Brain microvascular endothelial cell (primary cell): ENCODE results near the gene MT1X.

ENCODE experiments used
- DNase-seq: peaks from one replicate; pipeline ENCODE4 v3.0.0-alpha.2; 2020
- H3K27ac ChIP-seq: fragments of 250-450 bp; sonication (Bioruptor Pico); 2 replicates; pipeline ENCODE4 v1.5.1; 2020; ENCODE audit warnings: mild to moderate bottlenecking, moderate library complexity
- H3K27me3 ChIP-seq: fragments of 250-450 bp; sonication (Bioruptor Pico); replicated peaks from 2 replicates; pipeline ENCODE4 v1.5.1; 2020; ENCODE audit warnings: mild to moderate bottlenecking
- H3K36me3 ChIP-seq: fragments of 250-450 bp; sonication (Bioruptor Pico); replicated peaks from 2 replicates; pipeline ENCODE4 v1.5.1; 2020; ENCODE audit warnings: mild to moderate bottlenecking
- H3K4me3 ChIP-seq: 2 replicates; pipeline ENCODE4 v1.5.1; 2011; ENCODE audit warnings: low read depth, mild to moderate bottlenecking, control low read depth, low read length, moderate library complexity
- in situ Hi-C: cut with HindIII; loops from 2 replicates; pipeline ENCODE4 v1.10.0; 2017; ENCODE audit warnings: low sequenced_read_pairs, low pct_ligation_motif_present
- TF ChIP-seq, protein P1 (sequence below): IDR thresholded peaks from 2 replicates; pipeline ENCODE4 v1.5.1; 2011; ENCODE audit warnings: low read depth, mild to moderate bottlenecking, moderate library complexity, low read length, control low read depth, inconsistent platforms; ENCODE audit errors: missing control alignments

MT1X gene

DNA sequence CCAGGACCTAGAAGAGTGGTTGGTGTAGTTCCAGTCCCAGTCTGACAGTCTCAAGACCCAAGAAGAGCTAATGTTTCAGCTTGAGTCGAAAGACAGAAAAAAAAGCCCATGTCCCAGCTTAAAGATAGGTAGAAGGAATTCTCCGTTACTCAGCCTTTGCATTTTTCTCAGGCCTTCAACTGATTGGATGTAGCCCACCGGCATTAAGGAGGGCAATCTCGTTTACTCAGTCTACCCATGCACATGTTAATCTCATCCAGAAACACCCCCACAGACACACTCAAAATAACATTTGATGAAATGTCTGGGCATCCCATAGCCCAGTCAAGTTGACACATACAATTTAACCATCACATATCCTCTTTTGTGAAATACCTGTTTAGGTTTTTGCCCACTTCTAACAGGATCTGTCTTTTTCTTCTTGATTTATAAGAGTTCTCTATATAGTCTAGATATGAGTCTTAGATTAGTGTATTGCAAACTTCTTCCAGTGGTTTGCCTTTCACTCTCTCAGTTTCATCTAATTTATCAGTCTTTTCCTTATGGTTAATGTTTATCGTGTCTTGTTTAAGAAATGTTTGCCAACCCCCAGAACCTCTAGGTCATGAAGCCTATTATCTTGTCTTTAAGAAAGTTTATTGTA is 40.1 kb downstream of the MT1X start:
- Histone ChIP-seq H3K27ac (no peak overlapping the region), H3K36me3 (no peaks in the 10 kb centered on the region), H3K27me3 (no peaks in the 10 kb centered on the region), H3K4me3 (no peak overlapping the region)
- TF ChIP-seq, protein P1, sequence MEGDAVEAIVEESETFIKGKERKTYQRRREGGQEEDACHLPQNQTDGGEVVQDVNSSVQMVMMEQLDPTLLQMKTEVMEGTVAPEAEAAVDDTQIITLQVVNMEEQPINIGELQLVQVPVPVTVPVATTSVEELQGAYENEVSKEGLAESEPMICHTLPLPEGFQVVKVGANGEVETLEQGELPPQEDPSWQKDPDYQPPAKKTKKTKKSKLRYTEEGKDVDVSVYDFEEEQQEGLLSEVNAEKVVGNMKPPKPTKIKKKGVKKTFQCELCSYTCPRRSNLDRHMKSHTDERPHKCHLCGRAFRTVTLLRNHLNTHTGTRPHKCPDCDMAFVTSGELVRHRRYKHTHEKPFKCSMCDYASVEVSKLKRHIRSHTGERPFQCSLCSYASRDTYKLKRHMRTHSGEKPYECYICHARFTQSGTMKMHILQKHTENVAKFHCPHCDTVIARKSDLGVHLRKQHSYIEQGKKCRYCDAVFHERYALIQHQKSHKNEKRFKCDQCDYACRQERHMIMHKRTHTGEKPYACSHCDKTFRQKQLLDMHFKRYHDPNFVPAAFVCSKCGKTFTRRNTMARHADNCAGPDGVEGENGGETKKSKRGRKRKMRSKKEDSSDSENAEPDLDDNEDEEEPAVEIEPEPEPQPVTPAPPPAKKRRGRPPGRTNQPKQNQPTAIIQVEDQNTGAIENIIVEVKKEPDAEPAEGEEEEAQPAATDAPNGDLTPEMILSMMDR: no peak
- in situ Hi-C loops: no loop called here
- DNase-seq: no peak

DNA sequence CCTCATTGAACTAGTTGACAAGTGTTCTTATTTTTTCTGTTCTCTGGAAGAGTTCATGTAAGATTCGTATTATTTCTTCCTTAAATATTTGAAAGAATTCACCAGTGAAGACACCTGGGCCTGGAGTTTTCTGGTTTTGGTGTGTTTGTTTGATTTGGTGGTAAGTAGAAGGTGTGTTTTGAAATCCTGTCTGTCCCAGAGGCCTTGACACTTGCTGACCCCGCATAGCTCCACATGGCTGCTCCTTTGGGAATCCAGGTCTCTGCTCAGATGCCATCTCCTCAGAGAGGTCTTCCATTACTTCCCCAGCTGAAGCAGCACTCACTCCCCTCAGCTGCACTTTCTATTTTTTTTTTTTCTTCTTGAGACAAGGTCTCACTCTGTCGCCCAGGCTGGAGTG is 41.9 kb downstream of the MT1X start:
- Histone ChIP-seq H3K36me3 (no peaks in the 10 kb centered on the region), H3K27me3 (no peaks in the 10 kb centered on the region), H3K27ac (no peak overlapping the region), H3K4me3 (no peak overlapping the region)
- TF ChIP-seq, protein P1: no peak
- in situ Hi-C loops: no loop called here
- no peak for DNase-seq

DNA sequence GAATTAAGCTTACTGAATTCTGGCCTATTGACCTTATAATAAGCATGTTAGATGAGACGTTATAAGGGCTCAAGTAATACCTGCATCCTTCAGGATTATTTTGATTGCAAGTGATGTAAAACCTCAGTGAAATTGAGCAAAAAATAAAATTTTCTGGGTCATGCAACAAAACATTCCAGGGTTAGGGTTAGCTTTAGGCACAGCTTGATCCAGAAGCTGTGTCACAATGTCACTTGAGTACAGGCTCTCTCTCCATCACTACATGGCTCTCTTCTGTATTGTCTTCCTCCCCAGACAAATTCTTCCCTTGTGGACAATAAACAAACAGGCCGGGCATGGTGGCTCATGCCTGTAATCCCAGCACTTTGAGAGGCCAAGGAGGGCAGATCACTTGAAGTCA is 44.0 kb downstream of the MT1X start:
- Histone ChIP-seq H3K27me3 (no peaks in the 10 kb centered on the region), H3K27ac (no peak overlapping the region), H3K4me3 (no peak overlapping the region), H3K36me3 (no peaks in the 10 kb centered on the region)
- DNase-seq: no peak
- in situ Hi-C loops: no loop called here
- TF ChIP-seq, protein P1: no peak

DNA sequence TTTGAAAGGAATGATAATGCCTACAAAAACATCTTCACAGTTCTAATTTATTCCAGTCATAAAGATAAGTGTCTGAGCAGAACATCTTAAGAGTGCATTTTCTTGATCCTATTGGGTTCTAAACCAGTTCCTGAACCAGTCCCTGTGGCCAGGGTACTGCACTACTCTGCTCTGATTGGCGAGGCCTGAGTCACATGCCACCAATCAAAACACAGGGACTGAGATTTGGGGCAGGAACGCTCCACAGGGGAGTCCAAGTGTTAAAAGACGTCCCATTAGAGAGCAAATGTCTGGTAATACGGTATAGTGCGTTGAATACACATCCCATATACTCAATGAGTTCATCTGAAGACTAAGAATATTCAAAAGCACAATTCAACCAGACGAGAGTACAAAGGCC is 44.7 kb downstream of the MT1X start:
- in situ Hi-C loops: no loop called here
- H3K36me3 ChIP-seq: no peaks in the 10 kb centered on the region
- no peak overlapping the region for H3K27ac ChIP-seq
- TF ChIP-seq, protein P1: no peak
- DNase-seq: no peak
- no peaks in the 10 kb centered on the region for H3K27me3 ChIP-seq
- H3K4me3 ChIP-seq: no peak overlapping the region

DNA sequence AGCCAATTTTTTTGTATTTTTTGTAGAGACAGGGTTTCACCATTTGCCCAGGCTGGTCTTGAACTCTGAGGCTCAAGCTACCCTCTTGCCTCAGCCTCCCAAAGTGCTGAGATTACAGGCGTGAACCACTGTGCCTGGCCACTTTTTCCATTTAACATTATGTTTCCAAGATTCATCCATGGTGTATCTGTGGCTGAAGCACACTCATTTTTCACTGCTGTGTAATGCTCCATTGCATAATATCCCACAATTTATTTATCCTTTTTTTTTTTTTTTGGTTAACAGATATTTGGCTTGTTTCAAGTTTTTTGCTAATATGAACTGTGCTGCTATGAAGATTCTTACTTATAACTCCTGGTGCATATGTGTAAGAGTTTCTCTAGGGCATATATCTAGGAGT is 45.8 kb downstream of the MT1X start:
- H3K36me3 ChIP-seq: no peaks in the 10 kb centered on the region
- H3K27ac ChIP-seq: no peak overlapping the region
- no peaks in the 10 kb centered on the region for H3K27me3 ChIP-seq
- DNase-seq: no peak
- TF ChIP-seq, protein P1: no peak
- in situ Hi-C loops: no loop called here
- no peak overlapping the region for H3K4me3 ChIP-seq

DNA sequence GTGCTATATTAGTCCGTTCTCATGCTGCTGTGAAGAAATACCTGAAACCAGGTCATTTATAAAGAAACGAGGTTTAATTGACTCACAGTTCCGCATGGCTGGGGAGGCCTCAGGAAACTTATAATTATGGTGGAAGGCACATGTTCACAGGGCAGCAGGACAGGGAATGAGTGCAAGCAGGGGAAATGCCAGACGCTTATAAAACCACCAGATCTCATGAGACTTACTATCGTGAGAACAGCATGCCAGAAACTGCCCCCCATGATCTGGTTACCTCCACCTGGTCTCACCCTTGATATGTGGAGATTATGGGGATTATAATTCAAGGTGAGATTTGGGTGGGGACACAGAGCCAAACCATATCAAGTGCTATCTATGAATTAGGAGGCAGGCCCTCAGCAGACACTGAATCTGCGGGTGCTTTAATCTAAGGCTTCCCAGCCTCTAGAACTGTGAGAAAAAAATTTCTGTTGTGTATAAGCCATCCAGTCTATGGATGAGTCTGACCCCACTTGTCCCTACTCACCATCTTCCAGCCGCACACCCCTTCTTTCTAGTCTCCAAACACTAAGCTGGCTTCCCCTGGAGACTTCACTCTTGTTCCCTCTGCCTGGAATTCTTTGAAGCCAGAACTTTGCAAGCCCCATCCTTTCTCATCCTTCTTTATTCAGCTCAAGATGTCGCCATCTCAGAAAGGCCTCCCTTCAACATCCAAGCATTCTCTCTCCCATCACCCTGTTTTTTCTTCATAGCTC is 46.9 kb downstream of the MT1X start:
- no peak for DNase-seq
- Histone ChIP-seq H3K27me3 (no peaks in the 10 kb centered on the region), H3K4me3 (peak overlapping the region; percentile 98), H3K27ac (peak overlapping the region; percentile 75), H3K36me3 (no peaks in the 10 kb centered on the region)
- TF ChIP-seq, protein P1: no peak
- in situ Hi-C loops: no loop called here
